Liver (tissue), 9 donors: ENCODE data around the gene POLL. TPM values are rescaled to one million over a fixed set of nuclear protein-coding genes. Genes with fewer than 3 reads are reported as not detected.

Experiments
- DNase-seq: peaks from one replicate; pipeline ENCODE4 v3.0.0-alpha.2; 2017; ENCODE audit warnings: low spot score
- H3K27ac ChIP-seq, 2 donors: one replicate each; pipeline ENCODE4 v1.7.0; 2013; ENCODE audit warnings: inconsistent platforms in 2 of 2, low read length in 2 of 2, control low read depth in 1 of 2, low read depth in 1 of 2, mild to moderate bottlenecking in 1 of 2
- H3K27me3 ChIP-seq, 4 donors: one replicate each; pipeline versions ENCODE4 v1.6.1 to v1.7.0; 2013; ENCODE audit warnings: low read length in 3 of 4, inconsistent platforms in 1 of 4, mild to moderate bottlenecking in 1 of 4, moderate library complexity in 1 of 4; ENCODE audit not compliant: control insufficient read depth in 4 of 4, insufficient read depth in 4 of 4
- H3K36me3 ChIP-seq, 4 donors: one replicate each; pipeline versions ENCODE4 v1.6.1 to v1.7.0; 2013; ENCODE audit warnings: low read length in 3 of 4, mild to moderate bottlenecking in 3 of 4, low read depth in 1 of 4, moderate library complexity in 1 of 4; ENCODE audit not compliant: control insufficient read depth in 4 of 4, insufficient read depth in 3 of 4
- H3K4me1 ChIP-seq, 4 donors: one replicate each; pipeline versions ENCODE4 v1.6.1 to v1.7.0; 2013; ENCODE audit warnings: low read length in 3 of 4, mild to moderate bottlenecking in 3 of 4, moderate library complexity in 1 of 4; ENCODE audit not compliant: control insufficient read depth in 4 of 4, insufficient read depth in 4 of 4
- H3K4me3 ChIP-seq, 3 donors: one replicate each; pipeline versions ENCODE4 v1.6.1 to v1.7.0; 2013; ENCODE audit warnings: low read length in 3 of 3, control low read depth in 1 of 3, low read depth in 1 of 3, mild to moderate bottlenecking in 1 of 3
- H3K9ac ChIP-seq, 2 donors: one replicate each; pipeline ENCODE4 v1.7.0; 2013; ENCODE audit warnings: low read length in 2 of 2, mild to moderate bottlenecking in 2 of 2, moderate library complexity in 2 of 2, control low read depth in 1 of 2, low read depth in 1 of 2
- H3K9me3 ChIP-seq, 4 donors: one replicate each; pipeline versions ENCODE4 v1.6.1 to v1.7.0; 2013; ENCODE audit warnings: low read length in 3 of 4; ENCODE audit not compliant: control insufficient read depth in 4 of 4
- ATF3 ChIP-seq: IDR thresholded peaks from 2 replicates; pipeline ENCODE4 v1.6.1; 2016; ENCODE audit warnings: antibody characterized with exemption
- CTCF ChIP-seq: fragments of 150-350 bp; IDR thresholded peaks from 2 replicates; pipeline ENCODE4 v1.5.1; 2017; ENCODE audit warnings: improper control_type of control experiment, low read depth, low read length; ENCODE audit not compliant: missing input control
- EGR1 ChIP-seq, 2 donors: IDR thresholded peaks; 2 replicates each; pipeline ENCODE4 v1.6.1; 2016 to 2018; ENCODE audit warnings: antibody characterized with exemption in 2 of 2, low read depth in 2 of 2
- FOXA1 ChIP-seq: IDR thresholded peaks from 2 replicates; pipeline ENCODE4 v1.6.1; 2016; ENCODE audit warnings: antibody characterized with exemption
- FOXA2 ChIP-seq: IDR thresholded peaks from 2 replicates; pipeline ENCODE4 v1.6.1; 2016; ENCODE audit warnings: antibody characterized with exemption
- GABPA ChIP-seq, 2 donors: IDR thresholded peaks in 1 of 2; conservative IDR thresholded peaks in 1 of 2; 2 replicates each; pipeline ENCODE4 v1.6.1; 2016; ENCODE audit warnings: antibody characterized with exemption in 2 of 2, mild to moderate bottlenecking in 1 of 2, moderate library complexity in 1 of 2
- HNF4G ChIP-seq: IDR thresholded peaks from 2 replicates; pipeline ENCODE4 v1.6.1; 2016; ENCODE audit warnings: antibody characterized with exemption
- JUND ChIP-seq, 2 donors: IDR thresholded peaks; 2 replicates each; pipeline ENCODE4 v1.6.1; 2016; ENCODE audit warnings: antibody characterized with exemption in 2 of 2
- RAD21 ChIP-seq, 2 donors: IDR thresholded peaks; 2 replicates each; pipeline ENCODE4 v1.6.1; 2016; ENCODE audit warnings: antibody characterized with exemption in 2 of 2, mild to moderate bottlenecking in 2 of 2
- RXRA ChIP-seq, 2 donors: IDR thresholded peaks; 2 replicates each; pipeline ENCODE4 v1.6.1; 2017 to 2018; ENCODE audit warnings: antibody characterized with exemption in 2 of 2, mild to moderate bottlenecking in 1 of 2
- SP1 ChIP-seq: IDR thresholded peaks from 2 replicates; pipeline ENCODE4 v1.6.1; 2018; ENCODE audit warnings: antibody characterized with exemption, mild to moderate bottlenecking
- TAF1 ChIP-seq: conservative IDR thresholded peaks from 2 replicates; pipeline ENCODE4 v1.6.1; 2016; ENCODE audit warnings: antibody characterized with exemption, mild to moderate bottlenecking
- ZBTB33 ChIP-seq: IDR thresholded peaks from 2 replicates; pipeline ENCODE4 v1.6.1; 2016; ENCODE audit warnings: antibody characterized with exemption
- WGBS: extraction: QIAGEN DNeasy Blood & Tissue Kit; methylation state at CpG from one replicate; pipeline ENCODE4 v1.1.7; 2013; 5-methylcytosine and 5-hydroxymethylcytosine counted together
- polyA plus RNA-seq, 2 donors: library from polyadenylated mRNA; stranded (reverse) in 1 of 2; unstranded in 1 of 2; fragments of 200-250 nt in 1 of 2; fragments of >200 nt in 1 of 2; fragmentation: Nextera tagmentation in 1 of 2; extraction: Ambion mirVana in 1 of 2; gene quantifications; one replicate each; pipeline versions ENCODE4 v1.2.1 to v1.2.3, GENCODE V29; 2013 to 2015
- total RNA-seq, 2 donors: library from RNA; depleted of rRNA; stranded (reverse); fragments of >200 nt; gene quantifications; one replicate each; pipeline ENCODE4 v1.2.3, GENCODE V29; 2014
- TF ChIP-seq, protein P1 (sequence below): IDR thresholded peaks from 2 replicates; pipeline ENCODE4 v1.6.1; 2016; ENCODE audit warnings: antibody characterized with exemption, mild to moderate bottlenecking
- donor health status: healthy.
- donor health status: healthy.
- donor health status: healthy.
- donor health status: healthy.
- donor health status: healthy.

POLL gene
- total and polyA plus RNA-seq, 4 donors, result 8.8 to 13.0 (median 10.3) TPM

DNA sequence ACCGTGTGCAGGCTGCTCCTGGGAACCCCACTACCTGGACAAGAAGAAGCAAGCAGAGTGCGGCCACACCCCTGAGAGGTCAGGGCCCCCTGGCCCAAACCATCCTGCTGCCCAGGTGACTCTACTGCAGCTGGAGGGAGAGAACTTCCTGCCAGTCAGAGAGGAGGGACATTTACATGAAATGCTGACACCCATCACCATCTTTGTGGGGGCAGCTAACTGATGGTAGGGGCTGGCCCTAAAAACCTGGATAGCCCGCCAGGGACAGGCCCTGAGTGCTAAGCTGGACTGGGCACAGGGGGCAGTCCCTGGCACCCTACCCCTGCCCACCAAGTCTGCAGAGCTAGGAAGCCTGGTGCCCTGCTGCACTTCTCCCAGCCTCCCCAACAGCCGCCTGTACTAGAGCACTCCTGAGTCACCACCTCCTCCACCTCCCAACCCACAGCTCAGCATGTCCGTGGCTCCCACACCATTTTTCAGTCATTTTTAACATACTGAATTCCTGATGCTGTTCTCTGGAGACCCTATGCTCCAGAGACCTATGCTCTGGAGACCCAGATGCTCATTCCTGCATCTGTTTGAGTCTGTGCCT lies 27.6 kb upstream of the POLL start (continued):
- TF ChIP-seq, protein P1, sequence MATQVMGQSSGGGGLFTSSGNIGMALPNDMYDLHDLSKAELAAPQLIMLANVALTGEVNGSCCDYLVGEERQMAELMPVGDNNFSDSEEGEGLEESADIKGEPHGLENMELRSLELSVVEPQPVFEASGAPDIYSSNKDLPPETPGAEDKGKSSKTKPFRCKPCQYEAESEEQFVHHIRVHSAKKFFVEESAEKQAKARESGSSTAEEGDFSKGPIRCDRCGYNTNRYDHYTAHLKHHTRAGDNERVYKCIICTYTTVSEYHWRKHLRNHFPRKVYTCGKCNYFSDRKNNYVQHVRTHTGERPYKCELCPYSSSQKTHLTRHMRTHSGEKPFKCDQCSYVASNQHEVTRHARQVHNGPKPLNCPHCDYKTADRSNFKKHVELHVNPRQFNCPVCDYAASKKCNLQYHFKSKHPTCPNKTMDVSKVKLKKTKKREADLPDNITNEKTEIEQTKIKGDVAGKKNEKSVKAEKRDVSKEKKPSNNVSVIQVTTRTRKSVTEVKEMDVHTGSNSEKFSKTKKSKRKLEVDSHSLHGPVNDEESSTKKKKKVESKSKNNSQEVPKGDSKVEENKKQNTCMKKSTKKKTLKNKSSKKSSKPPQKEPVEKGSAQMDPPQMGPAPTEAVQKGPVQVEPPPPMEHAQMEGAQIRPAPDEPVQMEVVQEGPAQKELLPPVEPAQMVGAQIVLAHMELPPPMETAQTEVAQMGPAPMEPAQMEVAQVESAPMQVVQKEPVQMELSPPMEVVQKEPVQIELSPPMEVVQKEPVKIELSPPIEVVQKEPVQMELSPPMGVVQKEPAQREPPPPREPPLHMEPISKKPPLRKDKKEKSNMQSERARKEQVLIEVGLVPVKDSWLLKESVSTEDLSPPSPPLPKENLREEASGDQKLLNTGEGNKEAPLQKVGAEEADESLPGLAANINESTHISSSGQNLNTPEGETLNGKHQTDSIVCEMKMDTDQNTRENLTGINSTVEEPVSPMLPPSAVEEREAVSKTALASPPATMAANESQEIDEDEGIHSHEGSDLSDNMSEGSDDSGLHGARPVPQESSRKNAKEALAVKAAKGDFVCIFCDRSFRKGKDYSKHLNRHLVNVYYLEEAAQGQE, result no peak
- TF ChIP-seq ATF3 (no peak), SP1 (no peak), FOXA1 (no peak)

- 89% methylated on average over 13 of the region's 13 CpGs for WGBS
Observed at GRCh38 chr10:101614663-101615524, 26.8 kb upstream of the POLL start.

More at GRCh38 chr10:101614663-101615524, 26.8 kb upstream of the POLL start:
- H3K4me3 ChIP-seq, result no peak overlapping the region
- TF ChIP-seq EGR1 (IDR thresholded peaks at IDR 0.05; ENCODE audit: low read depth in 2 of 2) (no peak), ZBTB33 (no peak), TAF1 (no peak), GABPA (IDR thresholded peaks at IDR 0.05 in 1 of 2, conservative IDR thresholded peaks at IDR 0.05 in 1 of 2) (no peak), ATF3 (no peak), JUND (IDR thresholded peaks at IDR 0.05) (no peak), SP1 (no peak), RAD21 (IDR thresholded peaks at IDR 0.05) (no peak), RXRA (IDR thresholded peaks at IDR 0.05) (no peak), FOXA2 (no peak), CTCF (no peak), HNF4G (no peak), FOXA1 (no peak)
- TF ChIP-seq, protein P1, result no peak
- no peaks in the 10 kb centered on the region for H3K4me1 ChIP-seq
- no peak overlapping the region for H3K9ac ChIP-seq
- peaks cover 2 to 32% (median 18%) of the 10 kb centered on the region in 4 donors for H3K36me3 ChIP-seq
- DNase-seq, result no peak
- H3K27me3 ChIP-seq, result no peaks in the 10 kb centered on the region
- no peak overlapping the region for H3K27ac ChIP-seq
- no peaks in the 10 kb centered on the region for H3K9me3 ChIP-seq
